Measurements from ENCODE around the gene KRT4.

KRT4 gene

GRCh38 chr12:52813885-52814709 is at the start of gene KRT4:
TSS of gene KRT4 (minus strand) at chr12:52814116. CDS start at chr12:52814058, 58 bp downstream.
- Histone ChIP-seq H3K9me2 (replicated peaks; ENCODE audit: control insufficient read depth, low read length) (no peaks in the 10 kb centered on the region), H3F3A (ENCODE audit: control insufficient read depth, insufficient read depth) (no peaks in the 10 kb centered on the region), H3K4me3 (ENCODE audit: low read length) (no peak within 1 kb of the TSS), H3K36me3 (ENCODE audit: control insufficient read depth, low read length) (no peaks in the 10 kb centered on the region), H4K20me1 (ENCODE audit: control insufficient read depth, insufficient read depth, low read depth, low read length) (no peaks in the 10 kb centered on the region), H3K4me1 (ENCODE audit: control insufficient read depth, low read length) (no peaks in the 10 kb centered on the region), H3K4me2 (ENCODE audit: low read length) (no peak within 1 kb of the TSS), H3K27ac (ENCODE audit: low read depth, low read length) (no peak within 1 kb of the TSS), H3K9me3 (ENCODE audit: control insufficient read depth, insufficient read depth, low read length) (no peaks in the 10 kb centered on the region), H3K27me3 (ENCODE audit: control insufficient read depth, low read length) (no peaks in the 10 kb centered on the region), H3K79me2 (ENCODE audit: control insufficient read depth, low read length) (no peaks in the 10 kb centered on the region)
- TF ChIP-seq, protein P1, sequence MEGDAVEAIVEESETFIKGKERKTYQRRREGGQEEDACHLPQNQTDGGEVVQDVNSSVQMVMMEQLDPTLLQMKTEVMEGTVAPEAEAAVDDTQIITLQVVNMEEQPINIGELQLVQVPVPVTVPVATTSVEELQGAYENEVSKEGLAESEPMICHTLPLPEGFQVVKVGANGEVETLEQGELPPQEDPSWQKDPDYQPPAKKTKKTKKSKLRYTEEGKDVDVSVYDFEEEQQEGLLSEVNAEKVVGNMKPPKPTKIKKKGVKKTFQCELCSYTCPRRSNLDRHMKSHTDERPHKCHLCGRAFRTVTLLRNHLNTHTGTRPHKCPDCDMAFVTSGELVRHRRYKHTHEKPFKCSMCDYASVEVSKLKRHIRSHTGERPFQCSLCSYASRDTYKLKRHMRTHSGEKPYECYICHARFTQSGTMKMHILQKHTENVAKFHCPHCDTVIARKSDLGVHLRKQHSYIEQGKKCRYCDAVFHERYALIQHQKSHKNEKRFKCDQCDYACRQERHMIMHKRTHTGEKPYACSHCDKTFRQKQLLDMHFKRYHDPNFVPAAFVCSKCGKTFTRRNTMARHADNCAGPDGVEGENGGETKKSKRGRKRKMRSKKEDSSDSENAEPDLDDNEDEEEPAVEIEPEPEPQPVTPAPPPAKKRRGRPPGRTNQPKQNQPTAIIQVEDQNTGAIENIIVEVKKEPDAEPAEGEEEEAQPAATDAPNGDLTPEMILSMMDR (IDR thresholded peaks at IDR 0.05; ENCODE audit: low read depth, low read length, poor library complexity, severe bottlenecking): no peak
- TF ChIP-seq EZH2phosphoT487 (IDR thresholded peaks at IDR 0.05; ENCODE audit: borderline replicate concordance, low read length): no peak

DNA sequence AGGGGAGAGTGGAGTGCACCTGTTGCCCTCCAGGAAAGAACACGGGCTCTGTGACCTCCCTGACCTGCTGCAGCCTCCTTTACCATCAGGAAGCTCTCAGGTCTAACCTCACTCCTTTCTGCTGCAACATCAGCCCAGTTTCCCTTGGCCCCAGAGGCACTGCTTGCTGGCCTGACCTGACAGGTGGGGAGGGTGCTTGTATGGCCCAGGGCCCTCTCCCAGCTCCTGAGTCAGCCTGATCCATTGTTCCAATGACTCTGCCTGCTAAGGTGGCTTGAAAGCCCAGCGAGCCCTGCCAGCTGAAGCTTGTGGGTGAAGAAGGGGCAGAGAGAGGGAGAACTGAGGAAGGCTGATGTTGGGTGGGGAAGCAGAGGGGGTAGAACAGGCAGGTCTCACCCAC is 48.1 kb upstream of the KRT4 start:
- Histone ChIP-seq H3K27me3 (ENCODE audit: control insufficient read depth, low read length) (no peaks in the 10 kb centered on the region), H3K4me2 (ENCODE audit: low read length) (no peak overlapping the region), H3K4me1 (ENCODE audit: control insufficient read depth, low read length) (no peaks in the 10 kb centered on the region), H3K27ac (ENCODE audit: low read depth, low read length) (no peak overlapping the region), H3K79me2 (ENCODE audit: control insufficient read depth, low read length) (no peaks in the 10 kb centered on the region), H3K9me3 (ENCODE audit: control insufficient read depth, insufficient read depth, low read length) (no peaks in the 10 kb centered on the region), H3K9me2 (replicated peaks; ENCODE audit: control insufficient read depth, low read length) (no peaks in the 10 kb centered on the region), H3K36me3 (ENCODE audit: control insufficient read depth, low read length) (no peaks in the 10 kb centered on the region), H4K20me1 (ENCODE audit: control insufficient read depth, insufficient read depth, low read depth, low read length) (no peaks in the 10 kb centered on the region), H3K4me3 (ENCODE audit: low read length) (no peak overlapping the region), H3F3A (ENCODE audit: control insufficient read depth, insufficient read depth) (no peaks in the 10 kb centered on the region)
- TF ChIP-seq EZH2phosphoT487 (IDR thresholded peaks at IDR 0.05; ENCODE audit: borderline replicate concordance, low read length): no peak
- TF ChIP-seq, protein P1 (IDR thresholded peaks at IDR 0.05; ENCODE audit: low read depth, low read length, poor library complexity, severe bottlenecking): no peak

DNA sequence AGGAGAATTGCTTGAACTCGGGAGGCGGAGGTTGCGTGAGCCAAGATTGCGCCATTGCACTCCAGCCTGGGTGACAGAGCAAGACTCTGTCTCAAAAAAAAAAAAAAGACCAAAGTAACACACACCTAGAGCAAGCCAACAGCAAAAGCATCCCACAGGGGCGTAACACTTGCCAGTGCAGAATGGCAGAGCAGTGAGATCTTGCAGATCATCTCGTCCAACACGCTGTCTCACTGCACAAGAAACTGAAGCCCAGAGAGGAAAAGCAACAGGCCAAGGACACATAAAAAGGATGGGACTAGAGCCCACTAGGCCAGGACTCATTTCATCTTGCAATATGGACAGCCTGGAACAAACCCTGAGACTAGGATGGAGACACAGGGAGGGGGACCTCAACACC is 47.6 kb upstream of the KRT4 start:
- Histone ChIP-seq H4K20me1 (ENCODE audit: control insufficient read depth, insufficient read depth, low read depth, low read length) (no peaks in the 10 kb centered on the region), H3K4me1 (ENCODE audit: control insufficient read depth, low read length) (no peaks in the 10 kb centered on the region), H3K9me2 (replicated peaks; ENCODE audit: control insufficient read depth, low read length) (no peaks in the 10 kb centered on the region), H3K9me3 (ENCODE audit: control insufficient read depth, insufficient read depth, low read length) (no peaks in the 10 kb centered on the region), H3K4me2 (ENCODE audit: low read length) (no peak overlapping the region), H3K36me3 (ENCODE audit: control insufficient read depth, low read length) (no peaks in the 10 kb centered on the region), H3K27ac (ENCODE audit: low read depth, low read length) (no peak overlapping the region), H3K79me2 (ENCODE audit: control insufficient read depth, low read length) (no peaks in the 10 kb centered on the region), H3K27me3 (ENCODE audit: control insufficient read depth, low read length) (no peaks in the 10 kb centered on the region; the same call in 1 of the 2 replicates), H3K4me3 (ENCODE audit: low read length) (no peak overlapping the region), H3F3A (ENCODE audit: control insufficient read depth, insufficient read depth) (no peaks in the 10 kb centered on the region)
- TF ChIP-seq EZH2phosphoT487 (IDR thresholded peaks at IDR 0.05; ENCODE audit: borderline replicate concordance, low read length): no peak
- TF ChIP-seq, protein P1 (IDR thresholded peaks at IDR 0.05; ENCODE audit: low read depth, low read length, poor library complexity, severe bottlenecking): no peak
